NCI-H345 treated with DMSO at 0.1 percent for 48 hours (cell line): ENCODE results near the gene PCNT.
"Not testable (repeated sequence)": the region's sequence is repeated elsewhere in the genome, so short reads cannot be mapped to it uniquely, and the experiment has no call there.

ENCODE experiments used
- DNase-seq: peaks from one replicate; lab custom pipeline; 2025; ENCODE audit not compliant: unreplicated experiment; lab: John Stamatoyannopoulos, UW

The PCNT gene

GRCh38 chr21:46357335-46357604 lies 33.3 kb downstream of the PCNT start:
- DNase-seq = no peak

GRCh38 chr21:46357684-46358425 lies 33.9 kb downstream of the PCNT start:
- DNase-seq = no peak

- DNase-seq = no peak
These were observed 37.2 kb downstream of the PCNT start for GRCh38 chr21:46361176-46361575.

- no peak for DNase-seq
These were observed 38.0 kb downstream of the PCNT start for GRCh38 chr21:46361935-46362334.

- DNase-seq = no peak
These were observed 39.0 kb downstream of the PCNT start for GRCh38 chr21:46362946-46363345.

- no peak for DNase-seq
These were observed 39.7 kb downstream of the PCNT start for GRCh38 chr21:46363698-46364097.

GRCh38 chr21:46366091-46366490 lies 42.1 kb downstream of the PCNT start:
- DNase-seq = no peak

GRCh38 chr21:46366561-46366960 lies 42.6 kb downstream of the PCNT start:
- no peak for DNase-seq

GRCh38 chr21:46366966-46367365 lies 43.0 kb downstream of the PCNT start:
- no peak for DNase-seq

- no peak for DNase-seq
These were observed 44.8 kb downstream of the PCNT start for GRCh38 chr21:46368533-46369285.

- DNase-seq = no peak
These were observed 45.7 kb downstream of the PCNT start for GRCh38 chr21:46369520-46370235.

GRCh38 chr21:46371204-46372013 lies 47.5 kb downstream of the PCNT start:
- no peak for DNase-seq

- no peak for DNase-seq
These were observed 48.1 kb downstream of the PCNT start for GRCh38 chr21:46372014-46372485.

GRCh38 chr21:46372947-46373346 lies 49.0 kb downstream of the PCNT start:
- not testable (repeated sequence) for DNase-seq

GRCh38 chr21:46374761-46375389 lies 50.9 kb downstream of the PCNT start:
- no peak for DNase-seq

GRCh38 chr21:46375560-46376230 lies 51.7 kb downstream of the PCNT start:
- no peak for DNase-seq

- DNase-seq = no peak
These were observed 52.3 kb downstream of the PCNT start for GRCh38 chr21:46376231-46376628.

- DNase-seq = no peak
These were observed 53.0 kb downstream of the PCNT start for GRCh38 chr21:46376856-46377453.

- DNase-seq = no peak
These were observed 53.8 kb downstream of the PCNT start for GRCh38 chr21:46377789-46378188.

- DNase-seq = no peak
These were observed 55.1 kb downstream of the PCNT start for GRCh38 chr21:46379105-46379504.
